GM12878 (cell line): ENCODE results near the gene NUP50.

Experiments used
- BACH1 ChIP-seq: fragments of 450-650 bp; IDR thresholded peaks from 2 replicates; pipeline ENCODE4 v1.6.1; 2017; ENCODE audit warnings: mild to moderate bottlenecking, borderline replicate concordance
- CHD1 ChIP-seq: IDR thresholded peaks from 2 replicates; pipeline ENCODE4 v1.6.1; 2012; ENCODE audit warnings: low read depth, low read length, improper control_type of control experiment
- CTCF ChIP-seq, 3 experiments: IDR thresholded peaks in 2 of 3; conservative IDR thresholded peaks in 1 of 3; 2 replicates each; pipeline ENCODE4 v1.5.1; 2011; ENCODE audit warnings: low read depth in 3 of 3, low read length in 3 of 3, mild to moderate bottlenecking in 3 of 3, control low read depth in 2 of 3, moderate library complexity in 2 of 3, inconsistent platforms in 1 of 3, mixed read lengths in 1 of 3; ENCODE audit not compliant: control insufficient read depth in 2 of 3, insufficient read depth in 1 of 3; ENCODE audit errors: extremely low read depth in 1 of 3
- E2F8 ChIP-seq: fragments of 450-650 bp; IDR thresholded peaks from 2 replicates; pipeline ENCODE4 v1.6.1; 2018; ENCODE audit warnings: mild to moderate bottlenecking, low read depth, moderate library complexity; ENCODE audit not compliant: partially characterized antibody
- EP300 ChIP-seq, 2 experiments: fragments of 150-350 bp in 1 of 2; IDR thresholded peaks; 2 replicates each; pipeline ENCODE4 v1.6.1; 2011 to 2012; ENCODE audit warnings: low read depth in 2 of 2, low read length in 2 of 2, borderline replicate concordance in 1 of 2, improper control_type of control experiment in 1 of 2, inconsistent platforms in 1 of 2; ENCODE audit not compliant: control insufficient read depth in 1 of 2
- NFYB ChIP-seq: IDR thresholded peaks from 2 replicates; pipeline ENCODE4 v1.6.1; 2011; ENCODE audit warnings: low read depth, mild to moderate bottlenecking, low read length, improper control_type of control experiment, moderate library complexity; ENCODE audit not compliant: insufficient read depth
- PKNOX1 ChIP-seq: fragments of 450-650 bp; IDR thresholded peaks from 2 replicates; pipeline ENCODE4 v1.6.1; 2016; ENCODE audit warnings: mild to moderate bottlenecking
- POLR2A ChIP-seq: IDR thresholded peaks from 2 replicates; pipeline ENCODE4 v1.6.1; 2011; ENCODE audit warnings: low read depth, mild to moderate bottlenecking, low read length
- RAD51 ChIP-seq: fragments of 450-650 bp; IDR thresholded peaks from 2 replicates; pipeline ENCODE4 v1.6.1; 2016; ENCODE audit warnings: moderate library complexity, mild to moderate bottlenecking, inconsistent platforms
- RELA ChIP-seq: fragments of 450-650 bp; IDR thresholded peaks from 2 replicates; pipeline ENCODE4 v1.8.0; 2014; ENCODE audit warnings: borderline replicate concordance; ENCODE audit not compliant: partially characterized antibody
- ZBTB33 ChIP-seq: fragments of 450-650 bp; IDR thresholded peaks from 2 replicates; pipeline ENCODE4 v1.6.1; 2017; ENCODE audit warnings: mild to moderate bottlenecking
- ZNF274 ChIP-seq: IDR thresholded peaks from one replicate; pipeline ENCODE4 v1.8.0; 2011; ENCODE audit not compliant: insufficient read length, insufficient read depth
- ZNF384 ChIP-seq: IDR thresholded peaks from 2 replicates; pipeline ENCODE4 v1.6.1; 2012; ENCODE audit warnings: low read depth, mild to moderate bottlenecking, low read length, improper control_type of control experiment, borderline replicate concordance

GRCh38 chr22:45203150-45203951, 39.6 kb downstream of the NUP50 start:
- TF ChIP-seq NFYB: no peak
- TF ChIP-seq CTCF (IDR thresholded peaks at IDR 0.05 in 2 of 3, conservative IDR thresholded peaks at IDR 0.05 in 1 of 3; ENCODE audit: control insufficient read depth in 2 of 3, extremely low read depth in 1 of 3, insufficient read depth in 1 of 3, low read depth in 3 of 3, low read length in 3 of 3): no peak
- no peak; the same call in 1 of the 2 replicates for TF ChIP-seq POLR2A
- no peak for TF ChIP-seq RAD51
- no peak for TF ChIP-seq CHD1
- TF ChIP-seq ZNF274: no peak
- no peak for TF ChIP-seq EP300 (IDR thresholded peaks at IDR 0.05; ENCODE audit: borderline replicate concordance in 1 of 2, control insufficient read depth in 1 of 2, low read depth in 2 of 2, low read length in 2 of 2)
- TF ChIP-seq ZBTB33: no peak
- TF ChIP-seq E2F8: no peak
- no peak for TF ChIP-seq PKNOX1
- TF ChIP-seq BACH1: no peak
- no peak for TF ChIP-seq RELA
- TF ChIP-seq ZNF384: no peak
